Upper lobe of left lung (tissue), 6 donors: ENCODE results near the gene FBXL3. TPM values are rescaled to one million over a fixed set of nuclear protein-coding genes. Genes with fewer than 3 reads are reported as not detected.

Source experiments
- ATAC-seq, 2 donors: fragments of 200-7000 bp; cut with Tn5 transposase; one replicate each; pipeline ENCODE4 v1.9.1; 2022; ENCODE audit warnings: mild to moderate bottlenecking in 2 of 2, moderate library complexity in 2 of 2; ENCODE audit not compliant: low FRiP score in 2 of 2
- DNase-seq, 2 donors: peaks; one replicate each; pipeline ENCODE4 v3.0.0-alpha.2; 2019 to 2020
- H3K27ac ChIP-seq, 4 donors: fragments of 200-600 bp; sonication (generic); one replicate each; pipeline ENCODE4 v1.5.1; 2016 to 2019
- H3K27me3 ChIP-seq, 4 donors: fragments of 200-600 bp; sonication (generic); one replicate each; pipeline ENCODE4 v1.5.1; 2017 to 2019
- H3K36me3 ChIP-seq, 4 donors: fragments of 200-600 bp; sonication (generic); one replicate each; pipeline ENCODE4 v1.5.1; 2016 to 2019
- H3K4me1 ChIP-seq, 4 donors: fragments of 200-600 bp; sonication (generic); one replicate each; pipeline ENCODE4 v1.5.1; 2018 to 2019
- H3K4me3 ChIP-seq, 4 donors: fragments of 200-600 bp; sonication (generic); one replicate each; pipeline ENCODE4 v1.5.1; 2017 to 2019; ENCODE audit warnings: mild to moderate bottlenecking in 2 of 4, moderate library complexity in 1 of 4
- H3K9me3 ChIP-seq, 4 donors: fragments of 200-600 bp; sonication (generic); one replicate each; pipeline ENCODE4 v1.5.1; 2018 to 2019
- CTCF ChIP-seq, 6 experiments: fragments of 450-650 bp in 4 of 6; fragments of 200-600 bp in 2 of 6; sonication (generic) in 2 of 6; IDR thresholded peaks; one replicate each; pipeline ENCODE4 v1.5.1; 2016 to 2019; ENCODE audit warnings: antibody characterized with exemption in 6 of 6
- EP300 ChIP-seq, 4 donors: sonication (generic); formaldehyde crosslinking; IDR thresholded peaks; one replicate each; pipeline ENCODE4 v1.5.1; 2017; ENCODE audit warnings: antibody characterized with exemption in 4 of 4, control low read depth in 2 of 4
- POLR2A ChIP-seq, 4 donors: fragments of 450-650 bp; IDR thresholded peaks; one replicate each; pipeline ENCODE4 v1.5.1; 2016 to 2017; ENCODE audit warnings: antibody characterized with exemption in 4 of 4, mild to moderate bottlenecking in 2 of 4
- POLR2AphosphoS5 ChIP-seq, 2 donors: sonication (generic); formaldehyde crosslinking; IDR thresholded peaks; one replicate each; pipeline ENCODE4 v1.5.1; 2017; ENCODE audit warnings: antibody characterized with exemption in 2 of 2
- whole genome bisulfite sequencing, 2 donors: methylation state at CpG; one replicate each; pipeline ENCODE4 v1.1.5; 2017 to 2018; 5-methylcytosine and 5-hydroxymethylcytosine counted together
- total RNA-seq, 6 donors: library from RNA; depleted of rRNA in 4 of 6; stranded (reverse); fragments of >200 nt in 4 of 6; gene quantifications; one replicate each; pipeline versions ENCODE4 v1.1.0 to v1.2.1, GENCODE V29; 2016 to 2021
- donor health status: DM: no; HTN: no; CAD: no; lungs with moderate emphysema.
- donor health status: DM: no; HTN: yes; CAD: no; lungs with severe emphysema.

Gene FBXL3
- total RNA-seq, 6 donors from 2014 or later, result 37.7 to 94.9 (median 53.8) TPM

GRCh38 chr13:77038907-77039480 lies 12.0 kb upstream of the FBXL3 start:
- no peak overlapping the region for H3K27ac ChIP-seq

GRCh38 chr13:77036279-77036678 lies 9.3 kb upstream of the FBXL3 start:
- Histone ChIP-seq H3K9me3 (no peaks in the 10 kb centered on the region), H3K36me3 (no peaks in the 10 kb centered on the region), H3K4me1 (no peaks in the 10 kb centered on the region), H3K4me3 (no peak overlapping the region), H3K27ac (no peak overlapping the region), H3K27me3 (no peaks in the 10 kb centered on the region)
- no peak for TF ChIP-seq EP300 (IDR thresholded peaks at IDR 0.05)
- TF ChIP-seq CTCF (IDR thresholded peaks at IDR 0.05), result no peak
- no peak for TF ChIP-seq POLR2AphosphoS5 (IDR thresholded peaks at IDR 0.05)
- TF ChIP-seq POLR2A (IDR thresholded peaks at IDR 0.05), result no peak
- ATAC-seq (no peak), DNase-seq (no peak)
- 69 to 95% methylated on average over 1 of the region's 1 CpG for WGBS, 2 donors

More at GRCh38 chr13:77038907-77039480, 12.0 kb upstream of the FBXL3 start:
- H3K4me1 ChIP-seq, result peaks cover 0 to 6% (median 2%) of the 10 kb centered on the region in 4 donors
- H3K27me3 ChIP-seq, result no peaks in the 10 kb centered on the region
- no peak for ATAC-seq
- WGBS, 2 donors, result 49 to 54% methylated on average over 5 of the region's 5 CpGs
- DNase-seq, result no peak
- peaks cover 0 to 5% (median 0%) of the 10 kb centered on the region in 4 donors for H3K36me3 ChIP-seq
- TF ChIP-seq EP300 (IDR thresholded peaks at IDR 0.05), result no peak
- no peak for TF ChIP-seq POLR2AphosphoS5 (IDR thresholded peaks at IDR 0.05)
- H3K4me3 ChIP-seq, result no peak overlapping the region
- H3K9me3 ChIP-seq, result no peaks in the 10 kb centered on the region

- Histone ChIP-seq H3K4me1 (no peaks in the 10 kb centered on the region), H3K9me3 (no peaks in the 10 kb centered on the region), H3K4me3 (no peak overlapping the region), H3K27ac (no peak overlapping the region), H3K36me3 (no peaks in the 10 kb centered on the region), H3K27me3 (no peaks in the 10 kb centered on the region)
- DNase-seq (no peak), ATAC-seq (no peak)
- no peak for TF ChIP-seq POLR2A (IDR thresholded peaks at IDR 0.05)
- no peak for TF ChIP-seq CTCF (IDR thresholded peaks at IDR 0.05)
- no peak for TF ChIP-seq EP300 (IDR thresholded peaks at IDR 0.05)
- no peak for TF ChIP-seq POLR2AphosphoS5 (IDR thresholded peaks at IDR 0.05)
- 92 to 96% methylated on average over 5 of the region's 5 CpGs for WGBS, 2 donors
Observed at GRCh38 chr13:77034881-77035280, 7.9 kb upstream of the FBXL3 start.

GRCh38 chr13:77033717-77034302 lies 6.9 kb upstream of the FBXL3 start:
- Histone ChIP-seq H3K27me3 (no peaks in the 10 kb centered on the region), H3K4me3 (no peak overlapping the region), H3K4me1 (no peaks in the 10 kb centered on the region), H3K27ac (no peak overlapping the region), H3K36me3 (no peaks in the 10 kb centered on the region), H3K9me3 (no peaks in the 10 kb centered on the region)
- ATAC-seq (no peak), DNase-seq (no peak)
- WGBS, 2 donors, result 93 to 95% methylated on average over 4 of the region's 4 CpGs
- TF ChIP-seq EP300 (IDR thresholded peaks at IDR 0.05) (no peak), CTCF (IDR thresholded peaks at IDR 0.05) (no peak), POLR2AphosphoS5 (IDR thresholded peaks at IDR 0.05) (no peak), POLR2A (IDR thresholded peaks at IDR 0.05) (no peak)

GRCh38 chr13:77031656-77032243 lies 4.8 kb upstream of the FBXL3 start:
- Histone ChIP-seq H3K27ac (no peak overlapping the region), H3K27me3 (no peaks in the 10 kb centered on the region), H3K36me3 (no peaks in the 10 kb centered on the region), H3K4me1 (peaks cover 0 to 9% (median 4%) of the 10 kb centered on the region in 4 donors), H3K9me3 (no peaks in the 10 kb centered on the region), H3K4me3 (no peak overlapping the region)
- DNase-seq (no peak), ATAC-seq (no peak)
- TF ChIP-seq CTCF (IDR thresholded peaks at IDR 0.05) (no peak), POLR2AphosphoS5 (IDR thresholded peaks at IDR 0.05) (no peak), EP300 (IDR thresholded peaks at IDR 0.05) (no peak), POLR2A (IDR thresholded peaks at IDR 0.05) (no peak)
- WGBS, 2 donors, result 93 to 94% methylated on average over 6 of the region's 6 CpGs
